ENCODE results near the gene HUWE1. TPM values are rescaled to one million over a fixed set of nuclear protein-coding genes. Genes with fewer than 3 reads are reported as not detected.

The HUWE1 gene
- total and polyA plus RNA-seq, 2 experiments from 2014 or later: 61.2 to 225 TPM

DNA sequence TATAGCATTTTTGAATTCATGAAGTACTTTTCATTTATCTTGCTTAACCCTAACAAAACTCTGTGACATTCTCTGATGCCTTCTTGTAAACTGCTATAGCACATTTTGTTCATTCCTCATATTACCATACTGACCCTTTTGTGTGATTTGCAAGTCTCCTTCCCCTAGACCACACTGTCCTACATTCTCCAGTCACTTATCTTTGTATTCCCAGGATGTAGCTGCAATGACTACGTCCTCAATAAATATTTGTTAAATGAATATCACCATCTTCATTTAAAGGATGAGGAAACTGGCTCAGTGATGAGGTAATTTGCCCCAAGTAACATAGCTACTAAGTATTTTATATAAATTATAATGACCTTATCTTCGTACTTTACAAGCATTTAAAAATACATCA is 11.9 kb downstream of the HUWE1 start:
- Histone ChIP-seq H3K4me3 (no peak overlapping the region), H3K27me3 (ENCODE audit: insufficient read depth) (no peaks in the 10 kb centered on the region), H3K9me2 (ENCODE audit: insufficient read depth) (no peaks in the 10 kb centered on the region), H3K27ac (ENCODE audit: low read depth) (no peak overlapping the region), H3K79me2 (replicated peaks; ENCODE audit: insufficient read depth) (peaks cover 100% of the 10 kb centered on the region), H3F3A (replicated peaks; ENCODE audit: low read depth) (no peaks in the 10 kb centered on the region), H3K36me3 (ENCODE audit: insufficient read depth) (peaks cover 15% of the 10 kb centered on the region; the same call in 1 of the 2 replicates), H3K4me1 (ENCODE audit: insufficient read depth) (no peaks in the 10 kb centered on the region), H2AFZ (no peak overlapping the region), H4K20me1 (replicated peaks; ENCODE audit: insufficient read depth) (peaks cover 23% of the 10 kb centered on the region), H3K4me2 (no peak overlapping the region)
- ATAC-seq: no peak
- Mint-ChIP-seq H3K9me3 (no peaks in the 10 kb centered on the region), H3K27me3 (ENCODE audit: insufficient read depth, low read depth, poor library complexity) (peaks cover 2% of the 10 kb centered on the region), H3K27ac (no peak overlapping the region), H3K36me3 (ENCODE audit: low read depth) (peaks cover 57% of the 10 kb centered on the region), H3K4me3 (no peak overlapping the region), H3K4me1 (0 out of 3 replicates have a peak, but pooled peaks cover 2% of the 10 kb centered on the region)
- no peak for DNase-seq (ENCODE audit: low spot score)
- no peak for TF ChIP-seq ZNF331 (CRISPR knock-in tag; IDR thresholded peaks at IDR 0.05; ENCODE audit: low read depth)
- TF ChIP-seq JUNB (IDR thresholded peaks at IDR 0.05; ENCODE audit: unreplicated experiment): no peak
- no peak for TF ChIP-seq POLR2AphosphoS5 (IDR thresholded peaks at IDR 0.05; ENCODE audit: low read depth)
- no peak for TF ChIP-seq NANOG (IDR thresholded peaks at IDR 0.05; ENCODE audit: borderline replicate concordance)
- TF ChIP-seq STAT1 (IDR thresholded peaks at IDR 0.05; ENCODE audit: unreplicated experiment): no peak
- no peak for TF ChIP-seq CREB1 (CRISPR knock-in tag; IDR thresholded peaks at IDR 0.05; ENCODE audit: low read depth)
- TF ChIP-seq, protein P1, sequence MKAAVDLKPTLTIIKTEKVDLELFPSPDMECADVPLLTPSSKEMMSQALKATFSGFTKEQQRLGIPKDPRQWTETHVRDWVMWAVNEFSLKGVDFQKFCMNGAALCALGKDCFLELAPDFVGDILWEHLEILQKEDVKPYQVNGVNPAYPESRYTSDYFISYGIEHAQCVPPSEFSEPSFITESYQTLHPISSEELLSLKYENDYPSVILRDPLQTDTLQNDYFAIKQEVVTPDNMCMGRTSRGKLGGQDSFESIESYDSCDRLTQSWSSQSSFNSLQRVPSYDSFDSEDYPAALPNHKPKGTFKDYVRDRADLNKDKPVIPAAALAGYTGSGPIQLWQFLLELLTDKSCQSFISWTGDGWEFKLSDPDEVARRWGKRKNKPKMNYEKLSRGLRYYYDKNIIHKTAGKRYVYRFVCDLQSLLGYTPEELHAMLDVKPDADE (IDR thresholded peaks at IDR 0.05): no peak
- TF ChIP-seq, protein P2, sequence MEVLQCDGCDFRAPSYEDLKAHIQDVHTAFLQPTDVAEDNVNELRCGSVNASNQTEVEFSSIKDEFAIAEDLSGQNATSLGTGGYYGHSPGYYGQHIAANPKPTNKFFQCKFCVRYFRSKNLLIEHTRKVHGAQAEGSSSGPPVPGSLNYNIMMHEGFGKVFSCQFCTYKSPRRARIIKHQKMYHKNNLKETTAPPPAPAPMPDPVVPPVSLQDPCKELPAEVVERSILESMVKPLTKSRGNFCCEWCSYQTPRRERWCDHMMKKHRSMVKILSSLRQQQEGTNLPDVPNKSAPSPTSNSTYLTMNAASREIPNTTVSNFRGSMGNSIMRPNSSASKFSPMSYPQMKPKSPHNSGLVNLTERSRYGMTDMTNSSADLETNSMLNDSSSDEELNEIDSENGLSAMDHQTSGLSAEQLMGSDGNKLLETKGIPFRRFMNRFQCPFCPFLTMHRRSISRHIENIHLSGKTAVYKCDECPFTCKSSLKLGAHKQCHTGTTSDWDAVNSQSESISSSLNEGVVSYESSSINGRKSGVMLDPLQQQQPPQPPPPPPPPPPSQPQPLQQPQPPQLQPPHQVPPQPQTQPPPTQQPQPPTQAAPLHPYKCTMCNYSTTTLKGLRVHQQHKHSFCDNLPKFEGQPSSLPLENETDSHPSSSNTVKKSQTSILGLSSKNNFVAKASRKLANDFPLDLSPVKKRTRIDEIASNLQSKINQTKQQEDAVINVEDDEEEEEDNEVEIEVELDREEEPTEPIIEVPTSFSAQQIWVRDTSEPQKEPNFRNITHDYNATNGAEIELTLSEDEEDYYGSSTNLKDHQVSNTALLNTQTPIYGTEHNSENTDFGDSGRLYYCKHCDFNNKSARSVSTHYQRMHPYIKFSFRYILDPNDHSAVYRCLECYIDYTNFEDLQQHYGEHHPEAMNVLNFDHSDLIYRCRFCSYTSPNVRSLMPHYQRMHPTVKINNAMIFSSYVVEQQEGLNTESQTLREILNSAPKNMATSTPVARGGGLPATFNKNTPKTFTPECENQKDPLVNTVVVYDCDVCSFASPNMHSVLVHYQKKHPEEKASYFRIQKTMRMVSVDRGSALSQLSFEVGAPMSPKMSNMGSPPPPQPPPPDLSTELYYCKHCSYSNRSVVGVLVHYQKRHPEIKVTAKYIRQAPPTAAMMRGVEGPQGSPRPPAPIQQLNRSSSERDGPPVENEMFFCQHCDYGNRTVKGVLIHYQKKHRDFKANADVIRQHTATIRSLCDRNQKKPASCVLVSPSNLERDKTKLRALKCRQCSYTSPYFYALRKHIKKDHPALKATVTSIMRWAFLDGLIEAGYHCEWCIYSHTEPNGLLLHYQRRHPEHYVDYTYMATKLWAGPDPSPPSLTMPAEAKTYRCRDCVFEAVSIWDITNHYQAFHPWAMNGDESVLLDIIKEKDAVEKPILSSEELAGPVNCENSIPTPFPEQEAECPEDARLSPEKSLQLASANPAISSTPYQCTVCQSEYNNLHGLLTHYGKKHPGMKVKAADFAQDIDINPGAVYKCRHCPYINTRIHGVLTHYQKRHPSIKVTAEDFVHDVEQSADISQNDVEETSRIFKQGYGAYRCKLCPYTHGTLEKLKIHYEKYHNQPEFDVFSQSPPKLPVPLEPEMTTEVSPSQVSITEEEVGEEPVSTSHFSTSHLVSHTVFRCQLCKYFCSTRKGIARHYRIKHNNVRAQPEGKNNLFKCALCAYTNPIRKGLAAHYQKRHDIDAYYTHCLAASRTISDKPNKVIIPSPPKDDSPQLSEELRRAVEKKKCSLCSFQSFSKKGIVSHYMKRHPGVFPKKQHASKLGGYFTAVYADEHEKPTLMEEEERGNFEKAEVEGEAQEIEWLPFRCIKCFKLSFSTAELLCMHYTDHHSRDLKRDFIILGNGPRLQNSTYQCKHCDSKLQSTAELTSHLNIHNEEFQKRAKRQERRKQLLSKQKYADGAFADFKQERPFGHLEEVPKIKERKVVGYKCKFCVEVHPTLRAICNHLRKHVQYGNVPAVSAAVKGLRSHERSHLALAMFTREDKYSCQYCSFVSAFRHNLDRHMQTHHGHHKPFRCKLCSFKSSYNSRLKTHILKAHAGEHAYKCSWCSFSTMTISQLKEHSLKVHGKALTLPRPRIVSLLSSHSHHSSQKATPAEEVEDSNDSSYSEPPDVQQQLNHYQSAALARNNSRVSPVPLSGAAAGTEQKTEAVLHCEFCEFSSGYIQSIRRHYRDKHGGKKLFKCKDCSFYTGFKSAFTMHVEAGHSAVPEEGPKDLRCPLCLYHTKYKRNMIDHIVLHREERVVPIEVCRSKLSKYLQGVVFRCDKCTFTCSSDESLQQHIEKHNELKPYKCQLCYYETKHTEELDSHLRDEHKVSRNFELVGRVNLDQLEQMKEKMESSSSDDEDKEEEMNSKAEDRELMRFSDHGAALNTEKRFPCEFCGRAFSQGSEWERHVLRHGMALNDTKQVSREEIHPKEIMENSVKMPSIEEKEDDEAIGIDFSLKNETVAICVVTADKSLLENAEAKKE (CRISPR knock-in tag; IDR thresholded peaks at IDR 0.05): no peak
- TF ChIP-seq EZH2phosphoT487 (IDR thresholded peaks at IDR 0.05; ENCODE audit: unreplicated experiment): no peak

Measured in GM23338 (cell line).